Activated CD8-positive, alpha-beta memory T cell treated with anti-CD3 and anti-CD28 coated beads for 1 hour (primary cell): ENCODE data around the gene CSNK2A3.
"Not testable (repeated sequence)": the region's sequence is repeated elsewhere in the genome, so short reads cannot be mapped to it uniquely, and the experiment has no call there.

Experiments
- DNase-seq, 2 donors: peaks; one replicate each; pipeline ENCODE4 v3.0.0-alpha.2; 2020; ENCODE audit warnings: low read depth in 1 of 2; ENCODE audit errors: extremely low read depth in 1 of 2

The CSNK2A3 gene

GRCh38 chr11:11380883-11381282 is 27.8 kb upstream of the CSNK2A3 start:
- DNase-seq = no peak

- no peak for DNase-seq
Measured at GRCh38 chr11:11380340-11380739, 27.3 kb upstream of the CSNK2A3 start.

- no peak for DNase-seq
Measured at GRCh38 chr11:11379661-11380060, 26.6 kb upstream of the CSNK2A3 start.

DNA sequence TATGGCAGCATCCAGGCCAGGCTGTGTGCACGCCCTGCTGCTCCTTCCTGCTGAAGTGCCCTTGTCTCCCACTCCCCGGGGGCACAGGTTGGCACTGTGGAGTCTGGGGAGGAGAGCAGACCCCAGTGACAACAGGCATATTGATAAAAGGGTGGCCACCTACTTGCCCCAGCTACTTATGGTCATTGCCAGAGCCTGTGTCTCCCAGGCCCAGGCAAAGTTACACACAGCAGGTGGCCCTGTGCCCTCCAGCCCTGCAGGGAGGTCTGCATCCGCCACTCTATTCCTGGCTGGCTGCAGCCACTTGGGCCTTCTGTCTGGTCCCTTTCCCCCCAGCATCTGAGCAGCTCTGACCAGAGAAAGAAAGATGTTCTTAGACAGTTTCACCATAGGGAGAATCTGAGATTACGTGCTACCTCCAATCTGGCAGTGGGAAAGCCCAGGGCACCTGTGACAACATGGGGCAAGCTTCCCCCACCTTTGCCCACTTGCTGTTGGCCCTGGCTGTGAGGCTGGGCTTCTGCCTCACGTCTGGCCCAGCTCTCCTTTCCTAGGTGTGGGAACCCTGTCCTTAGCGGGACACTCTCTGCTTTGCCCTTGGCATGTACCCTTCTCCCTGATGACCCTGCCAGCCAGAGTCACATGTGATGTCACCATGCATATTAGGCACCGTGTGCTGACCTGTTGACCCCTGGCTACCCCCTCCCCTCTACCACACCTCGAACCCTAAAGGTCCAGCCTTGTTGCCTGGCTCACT is 25.3 kb upstream of the CSNK2A3 start:
- DNase-seq = no peak

DNA sequence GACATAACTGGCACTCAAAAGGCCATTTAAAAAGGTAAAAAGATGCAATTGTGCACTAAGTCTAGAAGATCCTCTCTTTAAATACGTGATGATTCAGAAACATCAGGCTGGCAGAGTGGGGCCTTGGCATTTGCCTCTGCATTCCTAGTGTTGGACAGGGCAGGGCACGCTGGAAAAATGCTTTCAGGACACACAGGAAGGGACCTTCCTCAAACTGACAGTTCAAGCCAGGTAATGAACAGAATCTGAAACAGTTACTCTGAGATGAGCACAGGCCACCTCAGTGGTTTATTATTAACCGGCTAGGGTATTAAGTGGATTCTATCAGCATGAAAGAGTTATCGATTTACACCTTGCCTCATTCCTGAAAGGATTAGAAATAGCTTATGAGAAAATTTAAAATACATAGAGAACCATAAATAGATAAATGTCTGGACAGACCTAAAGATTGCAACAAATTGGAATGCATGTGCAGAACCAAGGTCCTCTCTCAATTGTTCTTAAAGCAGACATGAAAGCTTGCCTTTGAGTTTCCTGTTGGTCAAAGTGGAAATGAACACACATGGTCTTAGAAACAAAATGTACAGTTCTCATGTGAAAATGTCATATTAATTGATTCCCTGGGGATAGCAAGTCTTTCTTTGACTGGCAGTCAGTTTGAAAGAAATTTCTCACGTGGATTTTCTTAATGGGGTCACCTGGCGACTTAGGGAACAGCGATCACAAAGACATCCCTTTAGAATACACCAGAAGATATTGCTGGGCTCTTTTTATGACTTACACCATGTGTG is 21.5 kb upstream of the CSNK2A3 start:
- DNase-seq = no peak

DNA sequence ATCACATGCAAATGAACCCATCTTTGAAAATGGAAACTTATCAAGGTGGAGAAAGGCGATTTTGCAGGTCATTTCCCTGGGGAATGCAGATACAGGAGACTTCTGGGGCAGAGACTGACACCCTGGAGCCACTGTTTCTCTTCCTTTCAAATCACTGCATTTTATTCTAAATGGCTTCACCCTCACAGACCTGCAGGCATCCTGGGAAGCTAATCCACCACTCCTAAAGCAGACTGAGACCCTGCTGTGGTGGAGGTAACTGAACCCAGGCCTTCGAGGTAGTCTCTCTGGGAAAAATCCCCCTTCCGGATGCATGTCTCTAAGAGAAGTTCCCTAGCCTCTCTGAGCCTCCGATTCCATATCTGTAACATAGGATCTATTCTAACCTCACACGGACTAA is 20.9 kb upstream of the CSNK2A3 start:
- no peak for DNase-seq

DNA sequence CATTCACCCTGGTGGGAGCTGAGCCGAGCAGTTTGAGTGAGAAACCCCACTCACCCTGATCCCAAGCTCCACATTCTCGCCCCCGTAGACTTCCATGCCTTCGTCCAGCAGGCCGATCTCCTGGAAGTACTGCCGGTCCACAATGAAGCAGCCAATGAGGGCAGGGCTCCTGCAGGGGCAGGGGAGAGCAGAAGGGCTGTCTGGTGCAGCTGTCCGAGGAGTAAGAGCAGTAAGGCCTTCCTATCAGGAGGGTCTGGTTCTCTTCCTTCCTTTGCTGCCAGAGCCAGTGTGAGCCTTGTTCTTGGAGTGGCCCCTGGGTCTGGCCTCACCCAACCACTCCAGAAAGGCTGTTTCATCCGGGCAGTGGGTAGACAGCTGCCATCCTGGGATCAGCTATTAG is 19.4 kb upstream of the CSNK2A3 start:
- DNase-seq = no peak

DNA sequence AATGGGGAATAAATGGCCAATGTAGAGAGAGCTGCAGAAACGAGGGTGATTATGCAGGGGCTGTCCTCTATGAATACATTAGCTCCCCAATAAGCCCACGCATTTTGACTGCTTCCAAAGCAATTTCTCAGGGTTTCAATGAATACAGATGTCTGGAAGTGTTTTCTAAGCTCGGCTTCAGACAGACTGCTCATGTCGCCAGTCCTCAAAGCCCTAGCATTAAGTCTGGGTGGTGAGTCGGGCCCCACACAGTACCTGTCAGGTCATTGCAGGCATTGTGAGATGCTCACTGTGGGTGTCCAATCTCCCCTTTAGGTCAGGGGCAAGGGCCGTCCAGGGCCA is 17.9 kb upstream of the CSNK2A3 start:
- DNase-seq = no peak

DNA sequence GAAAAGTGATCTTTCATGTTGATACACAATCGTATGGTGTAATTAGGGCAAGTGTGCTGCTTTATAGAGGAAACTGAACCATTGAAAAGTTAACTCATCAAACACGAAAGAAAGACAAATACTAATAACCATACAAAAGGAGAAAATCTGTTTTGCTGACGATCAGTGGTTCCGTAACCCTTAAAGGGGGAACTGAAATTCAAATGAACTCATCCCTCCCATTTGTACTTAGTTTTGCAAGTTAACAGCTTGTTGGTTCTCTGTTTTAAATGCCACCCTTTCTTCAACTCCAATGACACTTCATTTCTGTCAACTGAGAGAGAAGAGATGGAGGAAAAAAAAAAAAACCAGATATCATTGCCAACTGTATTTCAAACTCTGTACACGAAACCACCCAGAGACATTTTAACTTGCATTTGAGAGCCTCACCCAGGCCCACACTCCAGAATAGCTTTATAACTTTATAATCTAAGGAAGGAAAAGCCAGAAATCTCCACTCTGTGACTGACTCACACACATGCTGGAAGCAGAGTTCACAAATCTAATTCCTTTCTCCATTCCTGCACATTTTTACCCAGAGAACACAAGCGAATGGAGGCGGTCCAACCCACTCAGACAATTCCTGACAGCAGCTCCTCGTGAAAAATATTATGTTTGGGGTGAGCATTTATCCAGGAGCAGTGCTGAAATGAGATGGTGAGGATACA is 17.4 kb upstream of the CSNK2A3 start:
- no peak for DNase-seq

- no peak for DNase-seq
Measured at GRCh38 chr11:11366793-11367192, 13.7 kb upstream of the CSNK2A3 start.

DNA sequence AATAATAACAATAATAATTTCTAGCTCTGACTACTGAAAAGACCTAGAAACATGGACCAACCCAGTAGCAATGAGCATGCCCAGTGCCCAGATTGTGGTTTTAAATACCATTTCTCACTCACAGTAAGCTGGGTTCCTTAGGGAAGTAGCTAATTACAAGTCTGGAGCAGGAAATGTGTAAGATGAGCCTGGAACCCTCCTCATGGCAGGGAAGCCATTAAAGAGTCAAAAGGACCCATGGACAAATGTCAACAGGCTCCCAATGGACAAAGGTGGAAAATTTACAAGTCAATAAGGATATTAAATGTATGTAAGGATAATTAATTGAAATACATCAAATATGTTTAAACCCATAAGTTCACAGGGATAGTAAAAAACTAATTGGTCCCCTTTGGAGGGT is 10.6 kb upstream of the CSNK2A3 start:
- no peak for DNase-seq

DNA sequence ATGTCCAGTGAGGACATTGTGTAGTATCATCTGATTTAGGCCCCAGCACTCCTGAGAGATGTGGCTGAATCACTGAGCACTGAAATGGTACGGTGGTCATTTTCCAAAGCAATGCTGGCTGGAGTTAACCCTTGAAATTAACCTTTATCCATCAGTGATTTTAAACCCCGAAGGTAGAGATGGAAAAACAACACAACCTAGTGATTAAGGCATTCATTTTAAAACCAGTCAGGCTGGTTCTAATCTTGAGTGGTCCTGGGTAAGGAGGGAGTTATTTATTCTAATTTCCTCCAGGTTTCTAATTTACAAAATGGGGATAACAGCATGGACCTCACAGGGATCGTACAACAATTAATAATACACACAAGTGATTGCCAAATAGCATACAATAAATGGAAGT is 6.6 kb upstream of the CSNK2A3 start:
- no peak for DNase-seq

GRCh38 chr11:11356842-11357241 is 3.8 kb upstream of the CSNK2A3 start:
- DNase-seq = no peak

- DNase-seq = not testable (repeated sequence)
Measured at GRCh38 chr11:11351851-11352250, 1.2 kb downstream of the CSNK2A3 start.

DNA sequence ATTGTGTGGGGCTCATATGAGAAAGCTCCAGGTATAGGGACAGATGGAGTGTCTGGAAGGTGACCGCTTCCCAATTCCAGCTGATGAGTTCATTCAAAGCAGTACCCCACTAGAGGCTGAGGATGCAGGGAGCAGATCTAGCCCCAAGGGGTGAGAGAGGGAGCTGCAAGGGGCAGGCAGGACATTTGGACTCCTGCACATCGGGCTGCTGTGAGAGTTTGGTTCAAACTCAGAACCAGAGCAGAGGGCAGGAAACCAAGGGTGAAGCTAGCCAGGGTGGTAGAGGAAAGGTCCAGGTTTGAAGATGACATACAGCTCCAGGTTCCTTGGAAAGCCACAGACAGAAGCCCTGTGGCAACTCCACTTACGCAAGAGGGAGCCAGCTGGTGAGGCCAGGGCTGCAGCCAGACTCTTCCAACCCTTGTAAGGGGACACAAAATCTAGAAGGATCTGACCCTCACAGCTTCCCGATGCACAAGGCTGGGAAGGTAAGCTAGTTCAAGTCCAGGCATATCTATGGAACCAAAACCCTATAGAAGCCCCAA is 1.9 kb downstream of the CSNK2A3 start:
- no peak for DNase-seq

- DNase-seq = no peak
Measured at GRCh38 chr11:11349870-11350337, 3.1 kb downstream of the CSNK2A3 start.

- DNase-seq = no peak
Measured at GRCh38 chr11:11349106-11349825, 3.8 kb downstream of the CSNK2A3 start.

- no peak for DNase-seq
Measured at GRCh38 chr11:11348303-11348702, 4.7 kb downstream of the CSNK2A3 start.

GRCh38 chr11:11347592-11347991 is 5.5 kb downstream of the CSNK2A3 start:
- DNase-seq = no peak

DNA sequence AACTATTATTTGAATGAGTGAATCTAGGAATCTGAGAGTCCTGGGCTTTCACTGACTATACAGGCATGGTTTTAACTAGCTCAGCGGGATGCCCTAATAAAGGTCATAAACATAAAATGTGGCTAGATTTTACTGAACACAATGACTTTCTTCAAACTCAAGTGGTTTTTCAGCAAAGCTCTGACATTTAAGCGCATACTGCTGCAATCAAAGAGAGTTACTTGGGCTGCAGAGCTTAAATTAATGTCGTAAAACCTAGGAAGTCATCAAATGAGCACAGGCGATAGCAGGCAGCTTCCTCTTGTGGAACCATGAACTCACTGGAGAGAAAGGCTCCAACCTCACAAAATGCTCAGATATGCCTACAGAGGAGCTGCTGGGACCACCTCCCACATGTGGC is 6.7 kb downstream of the CSNK2A3 start:
- no peak for DNase-seq

DNA sequence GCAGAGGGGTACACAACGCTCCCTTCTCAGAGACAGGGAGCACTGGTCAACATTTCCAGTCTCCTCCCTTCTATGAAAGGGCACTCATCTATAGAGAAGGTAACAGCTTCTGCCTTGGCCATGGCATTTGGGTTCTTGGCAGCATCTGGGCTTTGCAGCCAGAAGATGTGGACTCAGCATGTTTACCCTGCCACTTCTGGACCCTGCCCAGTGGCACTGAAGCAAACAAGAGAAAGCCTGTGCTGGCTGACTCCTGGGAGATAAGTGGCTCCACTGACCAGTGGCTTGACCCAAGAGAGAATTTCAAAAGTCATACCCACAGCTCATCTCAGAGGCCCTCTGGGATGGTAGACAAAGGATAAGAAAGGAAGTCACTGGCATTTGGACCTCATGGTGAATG is 8.0 kb downstream of the CSNK2A3 start:
- no peak for DNase-seq
